Hepatocyte (in vitro differentiated cells): ENCODE measurements around the gene SDK1. TPM values are rescaled to one million over a fixed set of nuclear protein-coding genes. Genes with fewer than 3 reads are reported as not detected.

Experiments used
- DNase-seq: peaks from one replicate; pipeline ENCODE4 v3.0.0-alpha.2; 2016; ENCODE audit warnings: low spot score
- H2AFZ ChIP-seq: fragments of 200-600 bp; sonication (generic); 2 replicates; pipeline ENCODE4 v1.6.0; 2016; ENCODE audit warnings: antibody characterized with exemption, mild to moderate bottlenecking
- H3K27ac ChIP-seq: fragments of 200-600 bp; sonication (generic); 2 replicates; pipeline ENCODE4 v1.5.1; 2016; ENCODE audit warnings: mild to moderate bottlenecking
- H3K27me3 ChIP-seq: fragments of 200-600 bp; sonication (generic); 2 replicates; pipeline ENCODE4 v1.6.1; 2016
- H3K36me3 ChIP-seq: fragments of 200-600 bp; sonication (generic); replicated peaks from 2 replicates; pipeline ENCODE4 v1.5.1; 2016; ENCODE audit warnings: low read depth; ENCODE audit not compliant: insufficient read depth
- H3K4me1 ChIP-seq: fragments of 200-600 bp; sonication (generic); 2 replicates; pipeline ENCODE4 v1.5.1; 2016; ENCODE audit warnings: mild to moderate bottlenecking, moderate library complexity; ENCODE audit not compliant: insufficient read depth
- H3K4me2 ChIP-seq: fragments of 200-600 bp; sonication (generic); 2 replicates; pipeline ENCODE4 v1.6.0; 2016
- H3K4me3 ChIP-seq: fragments of 200-600 bp; sonication (generic); 2 replicates; pipeline ENCODE4 v1.5.1; 2016; ENCODE audit warnings: mild to moderate bottlenecking
- H3K79me2 ChIP-seq: fragments of 200-600 bp; sonication (generic); 2 replicates; pipeline ENCODE4 v1.6.0; 2017; ENCODE audit warnings: mild to moderate bottlenecking
- H3K9me2 ChIP-seq: fragments of 200-600 bp; sonication (generic); replicated peaks from 2 replicates; pipeline ENCODE4 v1.6.0; 2017; ENCODE audit warnings: mild to moderate bottlenecking; ENCODE audit not compliant: insufficient read depth
- H3K9me3 ChIP-seq: fragments of 200-600 bp; sonication (generic); 2 replicates; pipeline ENCODE4 v1.5.1; 2016; ENCODE audit warnings: low read depth, mild to moderate bottlenecking
- H4K20me1 ChIP-seq: fragments of 200-600 bp; sonication (generic); 2 replicates; pipeline ENCODE4 v1.6.0; 2016; ENCODE audit warnings: mild to moderate bottlenecking; ENCODE audit not compliant: insufficient read depth, poor library complexity, severe bottlenecking
- CTCF ChIP-seq: fragments of 200-600 bp; sonication (generic); IDR thresholded peaks from 2 replicates; pipeline ENCODE4 v1.5.1; 2016; ENCODE audit warnings: antibody characterized with exemption, mild to moderate bottlenecking; ENCODE audit not compliant: poor library complexity
- EZH2 ChIP-seq: fragments of 200-600 bp; sonication (generic); IDR thresholded peaks from 2 replicates; pipeline ENCODE4 v1.6.1; 2016; ENCODE audit warnings: antibody characterized with exemption, mild to moderate bottlenecking, borderline replicate concordance
- EZH2phosphoT487 ChIP-seq: fragments of 200-600 bp; sonication (generic); IDR thresholded peaks from one replicate; pipeline ENCODE4 v1.6.1; 2018; ENCODE audit warnings: antibody characterized with exemption, mild to moderate bottlenecking, low read depth, moderate library complexity; ENCODE audit not compliant: unreplicated experiment, severe bottlenecking
- WGBS: methylation state at CpG from one replicate; pipeline ENCODE4 v1.1.6; 2016; ENCODE audit warnings: low lambda C conversion rate; ENCODE audit errors: missing lambda C conversion rate; 5-methylcytosine and 5-hydroxymethylcytosine counted together
- polyA plus RNA-seq: library from polyadenylated mRNA; unstranded; fragments of >200 nt; fragmentation: Nextera tagmentation; extraction: Ambion mirVana; gene quantifications from 2 replicates; pipeline ENCODE4 v1.2.1, GENCODE V29; 2016
- total RNA-seq: library from RNA; depleted of rRNA; stranded (reverse); fragments of >200 nt; gene quantifications from 2 replicates; pipeline ENCODE4 v1.2.3, GENCODE V29; 2014

SDK1 gene
- total and polyA plus RNA-seq, 2 experiments from 2014 or later = 4.3 to 10.0 TPM

- Histone ChIP-seq H3K9me2 (no peaks in the 10 kb centered on the region), H2AFZ (no peak overlapping the region), H4K20me1 (no peaks in the 10 kb centered on the region), H3K4me3 (no peak overlapping the region), H3K79me2 (no peaks in the 10 kb centered on the region), H3K4me2 (no peak overlapping the region), H3K27me3 (no peaks in the 10 kb centered on the region), H3K4me1 (no peaks in the 10 kb centered on the region), H3K27ac (no peak overlapping the region), H3K9me3 (no peaks in the 10 kb centered on the region), H3K36me3 (no peaks in the 10 kb centered on the region)
- whole genome bisulfite sequencing = 52% methylated on average over 2 of the region's 2 CpGs
- no peak for TF ChIP-seq EZH2
- no peak for TF ChIP-seq CTCF
- no peak for TF ChIP-seq EZH2phosphoT487
- no peak for DNase-seq
Observed at GRCh38 chr7:3459111-3459510, 158.1 kb downstream of the SDK1 start.

DNA sequence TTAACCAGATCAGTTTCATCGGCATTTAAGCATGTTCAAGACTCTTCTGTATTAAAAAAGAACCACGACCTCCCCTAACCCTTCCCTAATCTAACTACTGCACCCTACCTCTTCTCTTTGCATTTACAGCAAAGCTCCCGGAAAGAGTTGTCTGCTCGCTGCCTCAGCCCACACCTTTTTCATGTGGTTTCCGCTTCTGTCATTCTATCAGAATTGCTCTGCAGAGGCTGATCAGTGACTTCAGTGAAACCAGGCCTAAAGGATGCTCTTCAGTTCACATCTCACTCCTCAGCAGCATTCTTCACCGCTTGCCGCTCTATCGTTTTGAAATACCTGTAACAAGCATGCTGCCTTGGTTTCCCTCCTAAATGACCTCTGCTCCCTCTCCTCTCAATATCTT lies 160.9 kb downstream of the SDK1 start:
- H3K4me1 ChIP-seq = no peaks in the 10 kb centered on the region
- H2AFZ ChIP-seq = no peak overlapping the region
- TF ChIP-seq EZH2 (no peak), CTCF (no peak), EZH2phosphoT487 (no peak)
- no peaks in the 10 kb centered on the region for H4K20me1 ChIP-seq
- no peak overlapping the region for H3K27ac ChIP-seq
- no peaks in the 10 kb centered on the region for H3K79me2 ChIP-seq
- H3K36me3 ChIP-seq = no peaks in the 10 kb centered on the region
- H3K27me3 ChIP-seq = no peaks in the 10 kb centered on the region
- no peak overlapping the region for H3K4me3 ChIP-seq
- H3K9me2 ChIP-seq = no peaks in the 10 kb centered on the region
- WGBS = 82% methylated on average over 8 of the region's 8 CpGs
- no peak overlapping the region for H3K4me2 ChIP-seq
- no peaks in the 10 kb centered on the region for H3K9me3 ChIP-seq
- DNase-seq = no peak

- WGBS = 56% methylated on average over 1 of the region's 1 CpG
- Histone ChIP-seq H3K4me1 (no peaks in the 10 kb centered on the region), H3K9me3 (no peaks in the 10 kb centered on the region), H3K36me3 (no peaks in the 10 kb centered on the region), H3K79me2 (no peaks in the 10 kb centered on the region), H2AFZ (no peak overlapping the region), H4K20me1 (no peaks in the 10 kb centered on the region), H3K27me3 (no peaks in the 10 kb centered on the region), H3K9me2 (no peaks in the 10 kb centered on the region), H3K4me3 (no peak overlapping the region), H3K4me2 (no peak overlapping the region), H3K27ac (no peak overlapping the region)
- no peak for DNase-seq
- TF ChIP-seq CTCF (no peak), EZH2 (no peak), EZH2phosphoT487 (no peak)
Observed at GRCh38 chr7:3463696-3464095, 162.6 kb downstream of the SDK1 start.
